ENCODE measurements around the gene ZBTB43.
"Not testable (repeated sequence)": the region's sequence is repeated elsewhere in the genome, so short reads cannot be mapped to it uniquely, and the experiment has no call there.

- TF ChIP-seq CTCF (conservative IDR thresholded peaks at IDR 0.05; ENCODE audit: low read depth, low read length); EZH2 (IDR thresholded peaks at IDR 0.05; ENCODE audit: borderline replicate concordance, low read depth, low read length, poor library complexity, severe bottlenecking): not testable (repeated sequence)
These were observed 20.0 kb upstream of the ZBTB43 start for GRCh38 chr9:126784841-126785240.

Data from A673 (cell line).